ENCODE measurements around the gene RRP1B. TPM values are rescaled to one million over a fixed set of nuclear protein-coding genes. Genes with fewer than 3 reads are reported as not detected.

Gene RRP1B
- total and polyA plus RNA-seq, 2 experiments from 2014 or later = 54.8 to 95.7 TPM

DNA sequence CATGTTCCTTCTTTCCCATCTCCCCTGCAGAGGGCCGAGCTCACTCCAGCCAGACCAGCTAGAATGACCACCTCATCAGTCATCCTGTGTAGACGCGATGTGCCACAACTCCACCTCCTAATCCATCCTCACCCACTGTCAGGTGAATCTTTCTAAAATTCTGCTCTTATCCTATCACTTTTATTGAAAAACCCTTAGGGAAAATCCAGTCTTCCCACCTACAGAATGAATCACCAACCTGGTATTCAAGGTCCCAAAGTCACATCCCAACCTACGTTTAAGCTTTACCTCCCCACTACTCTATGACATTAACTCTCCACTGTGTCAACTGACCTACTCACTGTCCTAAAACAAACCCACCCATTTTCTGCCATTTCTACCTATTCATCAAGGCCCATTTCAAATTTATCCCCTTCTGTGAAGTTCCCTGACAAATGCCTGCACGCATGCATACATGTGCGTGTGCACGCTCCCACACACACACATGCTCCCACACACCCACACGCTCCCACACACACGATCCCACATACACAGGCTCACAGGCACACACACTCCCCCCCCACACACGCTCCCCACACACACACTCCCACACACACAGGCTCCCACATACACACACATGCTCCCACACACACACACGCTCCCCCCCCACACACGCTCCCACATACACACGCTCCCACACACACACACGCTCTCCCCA, 27.8 kb upstream of the RRP1B start (continued):
- TF ChIP-seq, protein P1, sequence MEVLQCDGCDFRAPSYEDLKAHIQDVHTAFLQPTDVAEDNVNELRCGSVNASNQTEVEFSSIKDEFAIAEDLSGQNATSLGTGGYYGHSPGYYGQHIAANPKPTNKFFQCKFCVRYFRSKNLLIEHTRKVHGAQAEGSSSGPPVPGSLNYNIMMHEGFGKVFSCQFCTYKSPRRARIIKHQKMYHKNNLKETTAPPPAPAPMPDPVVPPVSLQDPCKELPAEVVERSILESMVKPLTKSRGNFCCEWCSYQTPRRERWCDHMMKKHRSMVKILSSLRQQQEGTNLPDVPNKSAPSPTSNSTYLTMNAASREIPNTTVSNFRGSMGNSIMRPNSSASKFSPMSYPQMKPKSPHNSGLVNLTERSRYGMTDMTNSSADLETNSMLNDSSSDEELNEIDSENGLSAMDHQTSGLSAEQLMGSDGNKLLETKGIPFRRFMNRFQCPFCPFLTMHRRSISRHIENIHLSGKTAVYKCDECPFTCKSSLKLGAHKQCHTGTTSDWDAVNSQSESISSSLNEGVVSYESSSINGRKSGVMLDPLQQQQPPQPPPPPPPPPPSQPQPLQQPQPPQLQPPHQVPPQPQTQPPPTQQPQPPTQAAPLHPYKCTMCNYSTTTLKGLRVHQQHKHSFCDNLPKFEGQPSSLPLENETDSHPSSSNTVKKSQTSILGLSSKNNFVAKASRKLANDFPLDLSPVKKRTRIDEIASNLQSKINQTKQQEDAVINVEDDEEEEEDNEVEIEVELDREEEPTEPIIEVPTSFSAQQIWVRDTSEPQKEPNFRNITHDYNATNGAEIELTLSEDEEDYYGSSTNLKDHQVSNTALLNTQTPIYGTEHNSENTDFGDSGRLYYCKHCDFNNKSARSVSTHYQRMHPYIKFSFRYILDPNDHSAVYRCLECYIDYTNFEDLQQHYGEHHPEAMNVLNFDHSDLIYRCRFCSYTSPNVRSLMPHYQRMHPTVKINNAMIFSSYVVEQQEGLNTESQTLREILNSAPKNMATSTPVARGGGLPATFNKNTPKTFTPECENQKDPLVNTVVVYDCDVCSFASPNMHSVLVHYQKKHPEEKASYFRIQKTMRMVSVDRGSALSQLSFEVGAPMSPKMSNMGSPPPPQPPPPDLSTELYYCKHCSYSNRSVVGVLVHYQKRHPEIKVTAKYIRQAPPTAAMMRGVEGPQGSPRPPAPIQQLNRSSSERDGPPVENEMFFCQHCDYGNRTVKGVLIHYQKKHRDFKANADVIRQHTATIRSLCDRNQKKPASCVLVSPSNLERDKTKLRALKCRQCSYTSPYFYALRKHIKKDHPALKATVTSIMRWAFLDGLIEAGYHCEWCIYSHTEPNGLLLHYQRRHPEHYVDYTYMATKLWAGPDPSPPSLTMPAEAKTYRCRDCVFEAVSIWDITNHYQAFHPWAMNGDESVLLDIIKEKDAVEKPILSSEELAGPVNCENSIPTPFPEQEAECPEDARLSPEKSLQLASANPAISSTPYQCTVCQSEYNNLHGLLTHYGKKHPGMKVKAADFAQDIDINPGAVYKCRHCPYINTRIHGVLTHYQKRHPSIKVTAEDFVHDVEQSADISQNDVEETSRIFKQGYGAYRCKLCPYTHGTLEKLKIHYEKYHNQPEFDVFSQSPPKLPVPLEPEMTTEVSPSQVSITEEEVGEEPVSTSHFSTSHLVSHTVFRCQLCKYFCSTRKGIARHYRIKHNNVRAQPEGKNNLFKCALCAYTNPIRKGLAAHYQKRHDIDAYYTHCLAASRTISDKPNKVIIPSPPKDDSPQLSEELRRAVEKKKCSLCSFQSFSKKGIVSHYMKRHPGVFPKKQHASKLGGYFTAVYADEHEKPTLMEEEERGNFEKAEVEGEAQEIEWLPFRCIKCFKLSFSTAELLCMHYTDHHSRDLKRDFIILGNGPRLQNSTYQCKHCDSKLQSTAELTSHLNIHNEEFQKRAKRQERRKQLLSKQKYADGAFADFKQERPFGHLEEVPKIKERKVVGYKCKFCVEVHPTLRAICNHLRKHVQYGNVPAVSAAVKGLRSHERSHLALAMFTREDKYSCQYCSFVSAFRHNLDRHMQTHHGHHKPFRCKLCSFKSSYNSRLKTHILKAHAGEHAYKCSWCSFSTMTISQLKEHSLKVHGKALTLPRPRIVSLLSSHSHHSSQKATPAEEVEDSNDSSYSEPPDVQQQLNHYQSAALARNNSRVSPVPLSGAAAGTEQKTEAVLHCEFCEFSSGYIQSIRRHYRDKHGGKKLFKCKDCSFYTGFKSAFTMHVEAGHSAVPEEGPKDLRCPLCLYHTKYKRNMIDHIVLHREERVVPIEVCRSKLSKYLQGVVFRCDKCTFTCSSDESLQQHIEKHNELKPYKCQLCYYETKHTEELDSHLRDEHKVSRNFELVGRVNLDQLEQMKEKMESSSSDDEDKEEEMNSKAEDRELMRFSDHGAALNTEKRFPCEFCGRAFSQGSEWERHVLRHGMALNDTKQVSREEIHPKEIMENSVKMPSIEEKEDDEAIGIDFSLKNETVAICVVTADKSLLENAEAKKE (CRISPR knock-in tag; IDR thresholded peaks at IDR 0.05) = no peak
- no peak for TF ChIP-seq ZNF331 (CRISPR knock-in tag; IDR thresholded peaks at IDR 0.05; ENCODE audit: low read depth)

DNA sequence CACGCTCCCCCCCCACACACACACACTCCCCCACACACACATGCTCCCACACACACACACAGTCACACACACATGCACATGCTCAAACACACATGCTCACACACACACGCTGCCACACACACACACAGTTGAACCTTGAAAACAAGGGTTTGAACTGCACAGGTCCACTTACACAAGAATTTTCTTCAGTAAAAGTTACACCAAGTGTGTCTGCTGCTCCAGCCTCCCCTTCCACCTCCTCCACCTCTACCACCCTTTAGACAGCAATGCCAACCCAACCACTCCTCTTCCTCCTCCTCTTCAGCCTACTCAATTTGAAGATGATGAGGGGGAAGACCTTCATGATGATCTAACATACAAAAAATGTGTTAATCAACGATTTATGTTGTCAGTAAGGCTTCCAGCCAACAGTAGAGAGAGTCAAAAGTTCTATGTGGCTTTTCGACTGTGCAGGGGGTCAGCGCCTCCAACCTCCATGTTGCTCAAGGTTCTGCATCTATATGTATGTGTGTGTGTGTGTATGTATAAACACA, 26.9 kb upstream of the RRP1B start:
- Mint-ChIP-seq H3K27me3 (ENCODE audit: insufficient read depth, low read depth, poor library complexity) (no peaks in the 10 kb centered on the region), H3K36me3 (ENCODE audit: low read depth) (peaks cover 18% of the 10 kb centered on the region; the same call in 2 of the 3 replicates), H3K27ac (no peak overlapping the region), H3K9me3 (peaks cover 9% of the 10 kb centered on the region; the same call in 2 of the 3 replicates), H3K4me1 (no peaks in the 10 kb centered on the region), H3K4me3 (no peak overlapping the region)
- H3K27me3 ChIP-seq (ENCODE audit: insufficient read depth) = no peaks in the 10 kb centered on the region
- no peaks in the 10 kb centered on the region for H3K36me3 ChIP-seq (ENCODE audit: insufficient read depth)
- no peak overlapping the region for H2AFZ ChIP-seq
- no peak overlapping the region for H3K27ac ChIP-seq (ENCODE audit: low read depth)
- no peaks in the 10 kb centered on the region for H3K9me2 ChIP-seq (ENCODE audit: insufficient read depth)
- H4K20me1 ChIP-seq (replicated peaks; ENCODE audit: insufficient read depth) = no peaks in the 10 kb centered on the region
- H3K4me1 ChIP-seq (ENCODE audit: insufficient read depth) = no peaks in the 10 kb centered on the region
- no peak for ATAC-seq
- H3K4me3 ChIP-seq = no peak overlapping the region
- H3K4me2 ChIP-seq = no peak overlapping the region
- no peaks in the 10 kb centered on the region for H3K79me2 ChIP-seq (replicated peaks; ENCODE audit: insufficient read depth)
- no peaks in the 10 kb centered on the region for H3F3A ChIP-seq (replicated peaks; ENCODE audit: low read depth)
- no peak for DNase-seq (ENCODE audit: low spot score)
- TF ChIP-seq, protein P1 (CRISPR knock-in tag; IDR thresholded peaks at IDR 0.05) = no peak
- TF ChIP-seq JUNB (IDR thresholded peaks at IDR 0.05; ENCODE audit: unreplicated experiment) (no peak), POLR2AphosphoS5 (IDR thresholded peaks at IDR 0.05; ENCODE audit: low read depth) (no peak), NANOG (IDR thresholded peaks at IDR 0.05; ENCODE audit: borderline replicate concordance) (no peak), EZH2phosphoT487 (IDR thresholded peaks at IDR 0.05; ENCODE audit: unreplicated experiment) (no peak), STAT1 (IDR thresholded peaks at IDR 0.05; ENCODE audit: unreplicated experiment) (no peak)

All from GM23338 (cell line).